Measurements from ENCODE around the gene USP10. TPM values are rescaled to one million over a fixed set of nuclear protein-coding genes. Genes with fewer than 3 reads are reported as not detected.

Gene USP10, protein sequence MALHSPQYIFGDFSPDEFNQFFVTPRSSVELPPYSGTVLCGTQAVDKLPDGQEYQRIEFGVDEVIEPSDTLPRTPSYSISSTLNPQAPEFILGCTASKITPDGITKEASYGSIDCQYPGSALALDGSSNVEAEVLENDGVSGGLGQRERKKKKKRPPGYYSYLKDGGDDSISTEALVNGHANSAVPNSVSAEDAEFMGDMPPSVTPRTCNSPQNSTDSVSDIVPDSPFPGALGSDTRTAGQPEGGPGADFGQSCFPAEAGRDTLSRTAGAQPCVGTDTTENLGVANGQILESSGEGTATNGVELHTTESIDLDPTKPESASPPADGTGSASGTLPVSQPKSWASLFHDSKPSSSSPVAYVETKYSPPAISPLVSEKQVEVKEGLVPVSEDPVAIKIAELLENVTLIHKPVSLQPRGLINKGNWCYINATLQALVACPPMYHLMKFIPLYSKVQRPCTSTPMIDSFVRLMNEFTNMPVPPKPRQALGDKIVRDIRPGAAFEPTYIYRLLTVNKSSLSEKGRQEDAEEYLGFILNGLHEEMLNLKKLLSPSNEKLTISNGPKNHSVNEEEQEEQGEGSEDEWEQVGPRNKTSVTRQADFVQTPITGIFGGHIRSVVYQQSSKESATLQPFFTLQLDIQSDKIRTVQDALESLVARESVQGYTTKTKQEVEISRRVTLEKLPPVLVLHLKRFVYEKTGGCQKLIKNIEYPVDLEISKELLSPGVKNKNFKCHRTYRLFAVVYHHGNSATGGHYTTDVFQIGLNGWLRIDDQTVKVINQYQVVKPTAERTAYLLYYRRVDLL
- total RNA-seq = 44.6 TPM
- polyA plus RNA-seq = 39.5 TPM

DNA sequence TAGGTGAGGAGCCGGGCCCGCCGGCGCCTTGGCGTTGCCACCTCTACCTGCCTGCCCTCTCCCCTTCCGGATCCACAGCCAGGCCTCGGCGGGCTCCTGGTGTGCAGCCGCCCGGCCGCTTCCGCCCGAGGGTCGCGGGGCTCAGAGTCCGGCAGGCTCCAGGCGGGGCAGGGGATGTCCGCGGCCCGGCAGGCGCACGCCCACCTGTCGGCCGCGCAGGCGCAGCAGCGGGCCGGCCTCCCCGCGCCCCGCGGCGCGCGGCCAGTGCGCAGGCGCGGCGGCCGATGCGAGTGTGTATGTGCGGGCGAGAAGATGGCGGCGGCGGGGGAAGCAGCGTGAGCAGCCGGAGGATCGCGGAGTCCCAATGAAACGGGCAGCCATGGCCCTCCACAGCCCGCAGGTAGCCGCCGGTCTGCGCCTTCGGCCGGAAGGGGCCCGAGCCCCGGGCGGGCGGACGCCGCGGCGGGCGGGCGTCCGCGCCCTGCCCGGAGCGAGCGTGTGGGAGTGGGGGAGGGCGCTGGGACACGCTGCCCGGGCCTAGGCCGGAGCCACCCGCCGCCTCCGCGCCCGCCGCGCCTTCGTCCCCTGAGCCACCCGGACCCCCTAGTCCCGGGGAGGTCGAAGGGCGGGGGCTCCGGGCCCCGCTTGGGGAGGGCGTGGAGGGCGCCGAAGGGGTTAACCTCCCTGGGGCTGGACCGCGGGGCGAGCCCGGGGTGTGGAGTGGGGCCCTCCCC lies at the start of gene USP10:
Gene USP10 (plus strand): TSS at position 289 of the 734 bp plus-strand sequence. CDS start 91 bp downstream, at position 380.
- under 1% methylated on average over 97 of the region's 97 CpGs for WGBS
- peak within 1 kb of the TSS; percentile 79 for H3K27ac ChIP-seq (ENCODE audit: low read depth)
- no peaks in the 10 kb centered on the region for H3K36me3 ChIP-seq (ENCODE audit: insufficient read depth)
- peak; percentile 26 for DNase-seq (ENCODE audit: extremely low spot score)
- H3K4me1 ChIP-seq (ENCODE audit: insufficient read depth) = no peaks in the 10 kb centered on the region
- H3K4me3 ChIP-seq (ENCODE audit: low read depth, low read length) = peak within 1 kb of the TSS; percentile 99

DNA sequence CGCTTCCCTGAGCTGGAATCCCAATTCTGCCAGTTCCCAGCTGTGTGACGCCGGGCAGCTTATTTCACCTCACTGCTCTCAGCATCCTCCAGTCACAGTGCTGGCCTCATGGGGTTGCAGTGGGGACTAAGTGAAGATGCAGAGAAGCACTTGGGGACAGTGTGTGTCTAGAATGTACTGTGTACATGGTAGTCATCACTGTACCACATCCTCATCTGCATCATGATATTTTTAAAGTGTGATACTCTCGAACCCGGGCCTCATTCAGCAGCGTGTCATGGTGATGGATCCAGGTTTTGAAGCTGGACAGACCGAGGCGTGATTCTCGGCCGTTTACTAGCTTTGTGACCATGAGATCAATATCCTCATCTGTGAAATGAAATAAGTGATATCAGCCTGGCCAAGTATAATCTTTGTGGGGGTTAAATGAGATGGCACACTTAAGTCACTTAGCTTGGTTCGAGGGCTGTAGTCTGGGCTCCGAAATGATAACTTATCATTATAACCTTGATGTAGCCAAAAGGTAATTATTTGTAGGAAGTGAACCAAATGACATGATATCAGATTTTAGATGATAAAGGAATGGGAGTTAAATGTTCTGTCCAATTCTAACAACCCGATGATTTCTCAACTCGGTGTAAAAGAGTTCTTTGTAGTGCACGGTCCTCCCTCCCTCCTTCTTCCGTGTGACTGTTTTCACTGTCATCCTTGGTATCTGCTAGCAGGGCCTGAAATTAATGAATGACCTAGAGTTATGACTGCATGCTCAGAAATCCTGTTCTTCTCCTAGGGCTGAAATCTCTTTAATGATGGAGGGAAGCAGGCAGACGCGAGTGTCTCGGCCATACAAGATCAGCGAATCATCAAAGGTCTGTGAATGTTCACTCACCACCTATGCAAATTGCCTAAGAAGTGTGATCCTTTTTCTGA lies 49.5 kb upstream of the USP10 start:
- DNase-seq (ENCODE audit: extremely low spot score) = no peak
- 84% methylated on average over 20 of the region's 20 CpGs for WGBS
- Histone ChIP-seq H3K4me1 (ENCODE audit: insufficient read depth) (no peaks in the 10 kb centered on the region), H3K36me3 (ENCODE audit: insufficient read depth) (peaks cover 4% of the 10 kb centered on the region), H3K4me3 (ENCODE audit: low read depth, low read length) (no peak overlapping the region), H3K27ac (ENCODE audit: low read depth) (no peak overlapping the region)

DNA sequence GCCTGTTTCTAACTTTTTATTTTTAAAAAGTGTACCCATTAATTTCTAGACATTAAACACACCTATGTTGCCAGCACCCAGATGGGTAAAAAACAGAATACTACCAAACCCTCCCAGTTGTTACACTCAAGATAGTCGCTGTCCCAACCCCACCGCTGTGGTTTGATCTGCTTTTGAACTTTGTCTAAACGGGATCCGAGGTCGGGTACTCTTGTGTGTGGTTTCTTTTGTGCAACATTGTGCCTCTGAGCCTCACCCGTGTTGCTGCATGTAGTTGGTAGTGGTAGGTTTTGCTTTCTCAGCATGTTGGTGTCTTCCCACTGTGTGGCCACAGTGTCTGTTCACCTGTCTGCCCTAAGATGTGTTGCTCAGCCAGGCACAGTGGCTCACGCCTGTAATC lies 47.2 kb upstream of the USP10 start:
- DNase-seq (ENCODE audit: extremely low spot score) = no peak
- WGBS = 89% methylated on average over 7 of the region's 7 CpGs
- Histone ChIP-seq H3K4me3 (ENCODE audit: low read depth, low read length) (no peak overlapping the region), H3K27ac (ENCODE audit: low read depth) (no peak overlapping the region), H3K36me3 (ENCODE audit: insufficient read depth) (peaks cover 4% of the 10 kb centered on the region), H3K4me1 (ENCODE audit: insufficient read depth) (no peaks in the 10 kb centered on the region)

DNA sequence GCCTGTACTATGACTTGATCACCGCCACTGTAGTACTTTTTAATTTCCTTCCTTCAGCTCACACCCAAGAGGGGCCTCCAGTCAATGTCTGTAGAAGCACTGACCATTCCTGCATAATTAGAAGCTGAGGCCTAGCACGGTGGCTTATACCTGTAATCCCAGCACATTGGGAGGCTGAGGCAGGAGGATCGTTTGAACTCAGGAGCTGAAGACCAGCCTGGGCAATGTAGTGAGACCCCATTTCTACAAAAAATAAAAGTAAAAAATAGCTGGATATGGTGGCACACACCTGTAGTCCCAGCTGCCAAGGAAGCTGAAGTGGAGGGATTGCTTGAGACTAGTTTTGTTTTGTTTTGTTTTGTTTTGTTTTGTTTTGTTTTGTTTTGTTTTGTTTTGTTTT lies 45.6 kb upstream of the USP10 start:
- Histone ChIP-seq H3K4me3 (ENCODE audit: low read depth, low read length) (no peak overlapping the region), H3K36me3 (ENCODE audit: insufficient read depth) (peaks cover 4% of the 10 kb centered on the region), H3K27ac (ENCODE audit: low read depth) (no peak overlapping the region), H3K4me1 (ENCODE audit: insufficient read depth) (no peaks in the 10 kb centered on the region)
- 88% methylated on average over 3 of the region's 3 CpGs for WGBS
- no peak for DNase-seq (ENCODE audit: extremely low spot score)

DNA sequence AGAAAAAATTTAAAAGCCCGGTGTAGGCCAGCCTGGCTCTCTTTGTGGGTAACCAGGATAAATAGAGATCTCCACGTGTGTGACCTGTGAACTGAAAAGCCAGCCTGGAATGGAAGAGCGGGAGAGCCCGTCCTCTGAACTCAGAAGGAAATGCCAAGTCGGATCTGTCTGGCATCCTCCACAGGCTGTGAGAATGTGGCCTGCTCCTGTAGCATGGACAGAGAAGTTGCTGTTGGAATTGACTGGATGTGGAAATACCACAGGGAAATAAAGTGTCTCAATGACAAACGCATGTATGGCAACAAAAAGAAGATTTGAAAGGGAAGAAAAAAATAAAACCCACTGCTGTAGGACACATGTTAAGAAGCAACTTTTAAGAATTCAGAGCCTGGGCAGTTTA lies 44.8 kb upstream of the USP10 start:
- Histone ChIP-seq H3K36me3 (ENCODE audit: insufficient read depth) (peaks cover 4% of the 10 kb centered on the region), H3K4me3 (ENCODE audit: low read depth, low read length) (no peak overlapping the region), H3K27ac (ENCODE audit: low read depth) (no peak overlapping the region), H3K4me1 (ENCODE audit: insufficient read depth) (no peaks in the 10 kb centered on the region)
- 61% methylated on average over 6 of the region's 6 CpGs for WGBS
- DNase-seq (ENCODE audit: extremely low spot score) = no peak

DNA sequence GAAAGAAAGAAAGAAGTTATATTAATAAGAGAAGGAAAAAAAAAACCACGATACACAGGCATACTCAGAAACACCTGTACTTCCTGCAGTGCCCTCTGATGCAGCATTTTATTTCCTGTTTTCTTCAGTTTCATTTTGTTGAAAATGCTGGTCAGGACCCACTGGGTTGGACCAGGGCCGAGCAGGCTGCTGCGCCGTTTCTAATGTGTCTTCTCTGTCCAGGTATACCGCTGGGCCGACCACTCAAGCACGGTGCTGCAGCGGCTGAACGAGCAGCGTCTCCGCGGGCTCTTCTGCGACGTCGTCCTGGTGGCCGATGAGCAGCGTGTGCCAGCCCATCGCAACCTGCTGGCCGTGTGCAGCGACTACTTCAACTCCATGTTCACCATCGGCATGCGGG lies 43.2 kb upstream of the USP10 start:
- no peak overlapping the region for H3K27ac ChIP-seq (ENCODE audit: low read depth)
- H3K4me3 ChIP-seq (ENCODE audit: low read depth, low read length) = no peak overlapping the region
- H3K36me3 ChIP-seq (ENCODE audit: insufficient read depth) = peaks cover 5% of the 10 kb centered on the region
- no peak for DNase-seq (ENCODE audit: extremely low spot score)
- WGBS = 95% methylated on average over 22 of the region's 22 CpGs
- no peaks in the 10 kb centered on the region for H3K4me1 ChIP-seq (ENCODE audit: insufficient read depth)

DNA sequence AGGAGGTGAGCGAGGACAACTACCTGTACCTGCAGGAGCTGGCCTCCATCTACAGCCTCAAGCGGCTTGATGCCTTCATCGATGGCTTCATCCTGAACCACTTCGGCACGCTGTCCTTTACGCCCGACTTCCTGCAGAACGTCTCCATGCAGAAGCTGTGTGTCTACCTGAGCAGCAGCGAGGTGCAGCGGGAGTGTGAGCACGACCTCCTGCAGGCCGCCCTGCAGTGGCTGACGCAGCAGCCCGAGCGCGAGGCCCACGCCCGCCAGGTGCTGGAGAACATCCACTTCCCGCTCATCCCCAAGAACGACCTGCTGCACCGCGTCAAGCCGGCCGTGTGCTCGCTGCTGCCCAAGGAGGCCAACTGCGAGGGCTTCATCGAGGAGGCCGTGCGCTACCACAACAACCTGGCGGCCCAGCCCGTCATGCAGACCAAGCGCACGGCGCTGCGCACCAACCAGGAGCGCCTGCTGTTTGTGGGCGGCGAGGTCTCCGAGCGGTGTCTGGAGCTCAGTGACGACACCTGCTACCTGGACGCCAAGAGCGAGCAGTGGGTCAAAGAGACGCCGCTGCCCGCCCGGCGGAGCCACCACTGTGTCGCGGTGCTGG lies 42.5 kb upstream of the USP10 start:
- WGBS = 98% methylated on average over 50 of the region's 50 CpGs
- Histone ChIP-seq H3K36me3 (ENCODE audit: insufficient read depth) (peaks cover 5% of the 10 kb centered on the region), H3K4me1 (ENCODE audit: insufficient read depth) (no peaks in the 10 kb centered on the region), H3K27ac (ENCODE audit: low read depth) (no peak overlapping the region), H3K4me3 (ENCODE audit: low read depth, low read length) (no peak overlapping the region)
- no peak for DNase-seq (ENCODE audit: extremely low spot score)

DNA sequence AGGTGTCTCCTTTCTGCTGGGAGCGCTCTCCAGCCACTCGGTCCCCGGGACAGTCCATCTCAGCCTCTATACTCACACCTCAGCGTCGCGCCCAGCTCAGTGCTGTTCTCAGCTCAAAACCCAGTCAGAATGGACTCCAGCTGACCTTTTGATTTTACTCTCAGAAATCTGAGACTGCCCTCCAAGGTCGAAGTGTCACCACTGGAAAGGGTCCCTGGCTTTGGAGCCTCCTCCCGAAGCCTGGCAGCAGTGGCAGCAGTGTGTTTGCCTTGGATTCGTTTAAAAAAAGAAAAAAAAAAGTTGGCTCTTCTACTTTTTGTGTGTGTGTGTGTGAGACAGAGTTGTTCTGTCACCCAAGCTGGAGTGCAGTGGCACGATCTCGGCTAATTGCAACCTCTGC lies 41.1 kb upstream of the USP10 start:
- Histone ChIP-seq H3K4me1 (ENCODE audit: insufficient read depth) (no peaks in the 10 kb centered on the region), H3K36me3 (ENCODE audit: insufficient read depth) (peaks cover 5% of the 10 kb centered on the region), H3K27ac (ENCODE audit: low read depth) (no peak overlapping the region), H3K4me3 (ENCODE audit: low read depth, low read length) (no peak overlapping the region)
- WGBS = 88% methylated on average over 11 of the region's 11 CpGs
- DNase-seq (ENCODE audit: extremely low spot score) = no peak

DNA sequence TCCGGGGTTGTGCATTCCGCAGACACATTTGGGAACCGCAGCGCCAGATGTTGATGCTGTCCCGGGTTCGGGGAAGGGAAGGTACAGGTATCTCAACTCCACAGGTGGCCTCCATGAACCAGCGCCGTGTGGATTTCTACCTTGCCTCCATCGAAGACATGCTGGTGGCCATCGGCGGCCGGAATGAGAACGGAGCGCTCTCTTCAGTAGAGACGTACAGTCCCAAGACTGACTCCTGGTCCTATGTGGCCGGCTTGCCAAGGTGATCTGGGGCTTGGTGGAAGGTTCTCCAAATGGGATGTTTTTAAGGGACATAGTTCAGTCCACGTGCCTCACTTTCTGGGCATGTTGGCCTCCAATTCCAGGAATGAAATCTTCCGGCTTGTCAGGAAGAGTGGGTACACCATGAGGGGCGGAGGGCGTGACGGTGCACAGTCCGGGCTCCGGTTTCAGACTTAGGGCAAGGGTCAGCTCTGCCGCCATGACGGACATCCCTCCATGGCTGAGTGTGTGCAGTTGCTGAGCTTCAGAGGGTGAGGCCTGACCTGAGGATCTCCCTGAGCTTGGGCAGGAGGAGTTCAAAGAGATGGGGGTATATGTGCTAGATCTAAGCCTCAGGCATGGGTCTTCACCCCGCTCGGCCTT lies 40.0 kb upstream of the USP10 start:
- H3K27ac ChIP-seq (ENCODE audit: low read depth) = no peak overlapping the region
- H3K4me3 ChIP-seq (ENCODE audit: low read depth, low read length) = no peak overlapping the region
- 96% methylated on average over 27 of the region's 27 CpGs for WGBS
- no peak for DNase-seq (ENCODE audit: extremely low spot score)
- peaks cover 5% of the 10 kb centered on the region for H3K36me3 ChIP-seq (ENCODE audit: insufficient read depth)
- no peaks in the 10 kb centered on the region for H3K4me1 ChIP-seq (ENCODE audit: insufficient read depth)

DNA sequence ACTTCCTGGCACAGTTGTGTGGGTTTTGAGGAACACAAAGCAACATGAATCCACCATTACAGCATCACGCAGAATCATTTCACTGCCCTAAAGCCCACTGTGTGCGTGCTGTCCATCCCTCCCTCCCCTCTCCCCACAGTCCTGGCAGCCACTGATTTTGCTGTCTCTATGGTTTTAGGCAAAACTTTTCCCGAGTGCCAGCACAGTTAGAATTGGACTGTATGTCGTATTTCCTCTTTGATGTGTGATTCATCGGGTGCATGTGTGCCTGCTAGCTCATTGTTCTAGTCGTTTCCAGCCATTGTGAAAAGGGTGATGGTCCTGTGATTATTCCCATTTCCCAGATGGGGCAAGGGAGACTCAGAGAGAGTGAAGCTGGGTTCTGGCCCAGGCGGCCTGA lies 38.8 kb upstream of the USP10 start:
- H3K4me1 ChIP-seq (ENCODE audit: insufficient read depth) = no peaks in the 10 kb centered on the region
- no peak overlapping the region for H3K4me3 ChIP-seq (ENCODE audit: low read depth, low read length)
- H3K27ac ChIP-seq (ENCODE audit: low read depth) = no peak overlapping the region
- 73% methylated on average over 7 of the region's 7 CpGs for WGBS
- H3K36me3 ChIP-seq (ENCODE audit: insufficient read depth) = peaks cover 5% of the 10 kb centered on the region
- DNase-seq (ENCODE audit: extremely low spot score) = no peak

DNA sequence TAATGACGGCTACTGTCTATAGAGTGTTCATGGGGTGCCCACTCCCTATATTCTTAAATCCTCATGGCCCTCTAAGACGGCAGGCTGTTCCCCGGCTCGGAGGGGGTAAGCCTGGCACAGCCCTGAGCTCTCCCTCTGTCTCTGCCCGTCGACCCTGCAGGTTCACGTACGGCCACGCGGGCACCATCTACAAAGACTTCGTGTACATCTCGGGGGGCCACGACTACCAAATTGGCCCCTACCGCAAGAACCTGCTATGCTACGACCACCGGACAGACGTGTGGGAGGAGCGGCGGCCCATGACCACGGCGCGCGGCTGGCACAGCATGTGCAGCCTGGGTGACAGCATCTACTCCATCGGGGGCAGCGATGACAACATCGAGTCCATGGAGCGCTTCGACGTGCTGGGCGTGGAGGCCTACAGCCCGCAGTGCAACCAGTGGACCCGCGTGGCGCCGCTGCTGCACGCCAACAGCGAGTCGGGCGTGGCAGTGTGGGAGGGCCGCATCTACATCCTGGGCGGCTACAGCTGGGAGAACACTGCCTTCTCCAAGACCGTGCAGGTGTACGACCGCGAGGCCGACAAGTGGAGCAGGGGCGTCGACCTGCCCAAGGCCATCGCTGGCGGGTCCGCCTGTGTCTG lies 38.3 kb upstream of the USP10 start:
- H3K4me3 ChIP-seq (ENCODE audit: low read depth, low read length) = no peak overlapping the region
- peaks cover 5% of the 10 kb centered on the region for H3K36me3 ChIP-seq (ENCODE audit: insufficient read depth)
- no peak overlapping the region for H3K27ac ChIP-seq (ENCODE audit: low read depth)
- no peaks in the 10 kb centered on the region for H3K4me1 ChIP-seq (ENCODE audit: insufficient read depth)
- WGBS = 96% methylated on average over 51 of the region's 51 CpGs
- no peak for DNase-seq (ENCODE audit: extremely low spot score)

DNA sequence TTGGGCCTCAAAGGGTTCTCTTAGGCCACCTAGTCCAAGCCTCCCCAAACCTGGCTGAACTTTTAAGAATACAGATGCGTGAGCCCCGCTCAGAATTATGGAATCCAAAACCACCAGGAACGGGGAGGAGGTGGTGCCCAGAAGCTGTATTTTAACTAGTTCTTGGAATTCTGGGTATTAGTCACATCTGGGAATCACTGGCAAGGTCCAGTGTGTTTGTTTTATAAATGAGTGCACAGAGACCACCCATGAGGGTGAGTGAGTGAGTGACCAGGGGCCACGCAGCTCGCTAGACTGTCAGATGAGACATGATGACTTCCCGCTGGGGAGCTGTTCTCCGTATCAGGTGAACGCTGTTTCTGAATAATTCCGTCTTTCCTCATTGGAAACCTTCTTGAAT lies 37.3 kb upstream of the USP10 start:
- 86% methylated on average over 9 of the region's 9 CpGs for WGBS
- Histone ChIP-seq H3K27ac (ENCODE audit: low read depth) (no peak overlapping the region), H3K4me3 (ENCODE audit: low read depth, low read length) (no peak overlapping the region), H3K36me3 (ENCODE audit: insufficient read depth) (peaks cover 5% of the 10 kb centered on the region), H3K4me1 (ENCODE audit: insufficient read depth) (no peaks in the 10 kb centered on the region)
- no peak for DNase-seq (ENCODE audit: extremely low spot score)
